Measurements from ENCODE around the gene ARHGEF7.

ARHGEF7 gene

GRCh38 chr13:111342721-111343120, 227.6 kb downstream of the ARHGEF7 start:
- H2BK5ac ChIP-seq (ENCODE audit: low read depth, low read length, poor library complexity), result no peak overlapping the region
- peaks cover 0 to 2% of the 10 kb centered on the region in 2 experiments for H3K4me1 ChIP-seq (ENCODE audit: control insufficient read depth in 1 of 2, insufficient read depth in 2 of 2, low read length in 2 of 2)
- no peak overlapping the region for H4K12ac ChIP-seq (ENCODE audit: low read depth, low read length)
- no peak overlapping the region for H2AK5ac ChIP-seq (ENCODE audit: low read length)
- H3K79me2 ChIP-seq (ENCODE audit: control insufficient read depth, insufficient read depth, low read length, poor library complexity), result no peaks in the 10 kb centered on the region
- H3K14ac ChIP-seq (ENCODE audit: low read length), result no peak overlapping the region
- no peak overlapping the region for H3K18ac ChIP-seq (ENCODE audit: low read length)
- H3K4me3 ChIP-seq (ENCODE audit: low read depth, low read length), result no peak overlapping the region
- H3K4ac ChIP-seq (ENCODE audit: low read depth, low read length), result no peak overlapping the region
- no peak overlapping the region for H4K8ac ChIP-seq (ENCODE audit: low read depth, low read length)
- H2AFZ ChIP-seq (ENCODE audit: insufficient read depth, low read length, poor library complexity), result no peak overlapping the region
- no peaks in the 10 kb centered on the region for H3K79me1 ChIP-seq (ENCODE audit: low read length)
- H3K4me2 ChIP-seq (ENCODE audit: low read length), result no peak overlapping the region
- no peak overlapping the region for H4K91ac ChIP-seq (ENCODE audit: low read depth, low read length)
- no peak overlapping the region for H2BK120ac ChIP-seq (ENCODE audit: insufficient read depth, low read length, poor library complexity)
- H3K23ac ChIP-seq (ENCODE audit: low read length), result no peak overlapping the region
- H3K27ac ChIP-seq (ENCODE audit: low read depth, low read length), result no peak overlapping the region
- no peak overlapping the region for H2BK12ac ChIP-seq (ENCODE audit: low read length)
- H3K27me3 ChIP-seq (ENCODE audit: insufficient read depth, low read length), result no peaks in the 10 kb centered on the region
- H3K36me3 ChIP-seq (ENCODE audit: control insufficient read depth in 1 of 2, insufficient read depth in 2 of 2, low read length in 2 of 2), result no peaks in the 10 kb centered on the region
- no peak for DNase-seq
- H3K9ac ChIP-seq (ENCODE audit: low read length), result no peak overlapping the region
- WGBS (ENCODE audit: extremely low coverage, insufficient coverage, insufficient read length), result no CpG with 5 or more reads among the region's 9 CpGs
- H3K9me3 ChIP-seq (ENCODE audit: insufficient read depth, low read depth, low read length), result peaks cover 2% of the 10 kb centered on the region

GRCh38 chr13:111343186-111343805, 228.2 kb downstream of the ARHGEF7 start:
- Histone ChIP-seq H3K18ac (ENCODE audit: low read length) (no peak overlapping the region), H2AFZ (ENCODE audit: insufficient read depth, low read length, poor library complexity) (no peak overlapping the region), H4K8ac (ENCODE audit: low read depth, low read length) (no peak overlapping the region), H3K14ac (ENCODE audit: low read length) (no peak overlapping the region), H2BK120ac (ENCODE audit: insufficient read depth, low read length, poor library complexity) (no peak overlapping the region), H3K36me3 (ENCODE audit: control insufficient read depth in 1 of 2, insufficient read depth in 2 of 2, low read length in 2 of 2) (no peaks in the 10 kb centered on the region), H3K4ac (ENCODE audit: low read depth, low read length) (no peak overlapping the region), H3K27ac (ENCODE audit: low read depth, low read length) (no peak overlapping the region), H2BK12ac (ENCODE audit: low read length) (no peak overlapping the region), H2AK5ac (ENCODE audit: low read length) (no peak overlapping the region), H3K79me1 (ENCODE audit: low read length) (no peaks in the 10 kb centered on the region), H3K4me1 (ENCODE audit: control insufficient read depth in 1 of 2, insufficient read depth in 2 of 2, low read length in 2 of 2) (peaks cover 0 to 2% of the 10 kb centered on the region in 2 experiments), H3K79me2 (ENCODE audit: control insufficient read depth, insufficient read depth, low read length, poor library complexity) (no peaks in the 10 kb centered on the region), H4K91ac (ENCODE audit: low read depth, low read length) (no peak overlapping the region), H4K12ac (ENCODE audit: low read depth, low read length) (no peak overlapping the region), H3K9me3 (ENCODE audit: insufficient read depth, low read depth, low read length) (peaks cover 2% of the 10 kb centered on the region), H3K27me3 (ENCODE audit: insufficient read depth, low read length) (no peaks in the 10 kb centered on the region), H2BK5ac (ENCODE audit: low read depth, low read length, poor library complexity) (no peak overlapping the region), H3K4me2 (ENCODE audit: low read length) (no peak overlapping the region), H3K9ac (ENCODE audit: low read length) (no peak overlapping the region), H3K4me3 (ENCODE audit: low read depth, low read length) (no peak overlapping the region), H3K23ac (ENCODE audit: low read length) (no peak overlapping the region)
- WGBS (ENCODE audit: extremely low coverage, insufficient coverage, insufficient read length), result no CpG with 5 or more reads among the region's 11 CpGs
- no peak for DNase-seq

- H3K4ac ChIP-seq (ENCODE audit: low read depth, low read length), result no peak overlapping the region
- H3K4me3 ChIP-seq (ENCODE audit: low read depth, low read length), result no peak overlapping the region
- H4K12ac ChIP-seq (ENCODE audit: low read depth, low read length), result no peak overlapping the region
- no peaks in the 10 kb centered on the region for H3K36me3 ChIP-seq (ENCODE audit: control insufficient read depth in 1 of 2, insufficient read depth in 2 of 2, low read length in 2 of 2)
- no peak overlapping the region for H3K18ac ChIP-seq (ENCODE audit: low read length)
- H3K4me2 ChIP-seq (ENCODE audit: low read length), result no peak overlapping the region
- no peak overlapping the region for H4K91ac ChIP-seq (ENCODE audit: low read depth, low read length)
- no peak overlapping the region for H2AK5ac ChIP-seq (ENCODE audit: low read length)
- H3K4me1 ChIP-seq (ENCODE audit: control insufficient read depth in 1 of 2, insufficient read depth in 2 of 2, low read length in 2 of 2), result peaks cover 0 to 2% of the 10 kb centered on the region in 2 experiments
- no peaks in the 10 kb centered on the region for H3K79me2 ChIP-seq (ENCODE audit: control insufficient read depth, insufficient read depth, low read length, poor library complexity)
- H3K23ac ChIP-seq (ENCODE audit: low read length), result no peak overlapping the region
- DNase-seq, result peak; percentile 16 to 50
- no peak overlapping the region for H3K9ac ChIP-seq (ENCODE audit: low read length)
- H3K14ac ChIP-seq (ENCODE audit: low read length), result no peak overlapping the region
- no peak overlapping the region for H3K27ac ChIP-seq (ENCODE audit: low read depth, low read length)
- no peak overlapping the region for H2AFZ ChIP-seq (ENCODE audit: insufficient read depth, low read length, poor library complexity)
- no peak overlapping the region for H2BK5ac ChIP-seq (ENCODE audit: low read depth, low read length, poor library complexity)
- H4K8ac ChIP-seq (ENCODE audit: low read depth, low read length), result no peak overlapping the region
- no peaks in the 10 kb centered on the region for H3K79me1 ChIP-seq (ENCODE audit: low read length)
- no peaks in the 10 kb centered on the region for H3K27me3 ChIP-seq (ENCODE audit: insufficient read depth, low read length)
- peaks cover 2% of the 10 kb centered on the region for H3K9me3 ChIP-seq (ENCODE audit: insufficient read depth, low read depth, low read length)
- H2BK120ac ChIP-seq (ENCODE audit: insufficient read depth, low read length, poor library complexity), result no peak overlapping the region
- WGBS (ENCODE audit: extremely low coverage, insufficient coverage, insufficient read length), result no CpG with 5 or more reads among the region's 25 CpGs
- H2BK12ac ChIP-seq (ENCODE audit: low read length), result no peak overlapping the region
Observed at GRCh38 chr13:111344471-111345191, 229.5 kb downstream of the ARHGEF7 start.

GRCh38 chr13:111345682-111346081, 230.6 kb downstream of the ARHGEF7 start:
- Histone ChIP-seq H4K8ac (ENCODE audit: low read depth, low read length) (no peak overlapping the region), H3K4me3 (ENCODE audit: low read depth, low read length) (no peak overlapping the region), H2BK12ac (ENCODE audit: low read length) (no peak overlapping the region), H2AFZ (ENCODE audit: insufficient read depth, low read length, poor library complexity) (no peak overlapping the region), H3K14ac (ENCODE audit: low read length) (no peak overlapping the region), H3K23ac (ENCODE audit: low read length) (no peak overlapping the region), H2AK5ac (ENCODE audit: low read length) (no peak overlapping the region), H3K79me2 (ENCODE audit: control insufficient read depth, insufficient read depth, low read length, poor library complexity) (no peaks in the 10 kb centered on the region), H2BK5ac (ENCODE audit: low read depth, low read length, poor library complexity) (no peak overlapping the region), H3K4me2 (ENCODE audit: low read length) (no peak overlapping the region), H3K4ac (ENCODE audit: low read depth, low read length) (no peak overlapping the region), H3K9me3 (ENCODE audit: insufficient read depth, low read depth, low read length) (peaks cover 2% of the 10 kb centered on the region), H4K91ac (ENCODE audit: low read depth, low read length) (no peak overlapping the region), H3K9ac (ENCODE audit: low read length) (no peak overlapping the region), H3K27me3 (ENCODE audit: insufficient read depth, low read length) (no peaks in the 10 kb centered on the region), H2BK120ac (ENCODE audit: insufficient read depth, low read length, poor library complexity) (no peak overlapping the region), H3K36me3 (ENCODE audit: control insufficient read depth in 1 of 2, insufficient read depth in 2 of 2, low read length in 2 of 2) (no peaks in the 10 kb centered on the region), H3K27ac (ENCODE audit: low read depth, low read length) (no peak overlapping the region), H4K12ac (ENCODE audit: low read depth, low read length) (no peak overlapping the region), H3K18ac (ENCODE audit: low read length) (no peak overlapping the region), H3K4me1 (ENCODE audit: control insufficient read depth in 1 of 2, insufficient read depth in 2 of 2, low read length in 2 of 2) (peaks cover 0 to 2% of the 10 kb centered on the region in 2 experiments), H3K79me1 (ENCODE audit: low read length) (no peaks in the 10 kb centered on the region)
- WGBS (ENCODE audit: extremely low coverage, insufficient coverage, insufficient read length), result no CpG with 5 or more reads among the region's 11 CpGs
- DNase-seq, result no peak

All from trophoblast cell (in vitro differentiated cells and primary cell).